Measurements from ENCODE around the gene DPP6. TPM values are rescaled to one million over a fixed set of nuclear protein-coding genes. Genes with fewer than 3 reads are reported as not detected.
"Not testable (repeated sequence)": the region's sequence is repeated elsewhere in the genome, so short reads cannot be mapped to it uniquely, and the experiment has no call there.

DPP6 gene
- total RNA-seq, 4 donors from 2014 or later: 0.38 TPM; not detected in 2

GRCh38 chr7:154052530-154053252, 493 bp downstream of the DPP6 start:
- WGBS, 2 donors: 2 to 6% methylated on average over 18 to 26 of the region's 83 CpGs
- H3K9me3 ChIP-seq; H3K36me3 ChIP-seq; H3K27ac ChIP-seq; H3K4me1 ChIP-seq; DNase-seq; H3K4me3 ChIP-seq; intact Hi-C loops (cut with DNase I): not testable (repeated sequence)
- peaks cover 0 to 29% (median 0%) of the 10 kb centered on the region in 4 donors for H3K27me3 ChIP-seq

DNA sequence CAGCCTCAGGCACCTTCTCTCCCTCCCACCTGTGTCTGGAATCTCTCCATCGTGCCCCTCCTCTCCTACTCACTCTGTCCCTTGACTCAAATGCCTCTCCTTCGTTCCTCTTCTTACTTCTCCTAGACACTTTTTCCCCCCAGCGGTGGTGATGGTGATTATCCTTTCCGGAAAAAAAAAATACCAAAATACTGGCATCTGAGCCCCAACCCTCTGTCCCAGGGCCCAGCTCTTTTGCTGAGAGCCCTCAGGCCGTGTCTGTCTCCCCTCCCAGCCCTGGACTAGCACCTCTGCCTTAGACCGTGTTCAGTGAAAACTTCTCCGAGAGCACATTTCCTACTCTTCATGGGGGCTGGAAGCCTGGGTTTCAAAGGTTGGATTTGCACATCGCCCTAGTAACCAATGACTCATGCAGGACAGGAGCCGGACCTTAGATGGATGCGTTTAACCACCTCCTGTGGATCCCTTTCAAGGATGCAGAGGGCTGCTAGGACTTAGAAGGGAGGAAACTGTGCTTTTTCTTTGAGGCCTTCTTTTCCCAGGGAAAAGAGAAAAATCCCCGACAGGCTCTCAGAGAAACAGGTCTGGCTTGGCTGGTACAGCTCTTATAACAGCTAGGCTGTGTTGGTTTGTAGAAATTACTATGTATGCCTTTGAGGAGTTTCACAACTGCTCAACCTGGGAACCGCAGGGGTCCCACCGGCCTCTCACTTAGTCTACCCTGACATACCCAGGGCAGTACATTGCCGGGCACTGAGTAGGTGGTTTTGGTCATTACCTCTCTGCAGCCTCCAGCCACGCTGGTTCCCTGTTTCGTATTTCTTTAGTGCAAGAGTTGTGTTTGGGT, 1.5 kb downstream of the DPP6 start:
- intact Hi-C loops (cut with DNase I); H3K4me1 ChIP-seq; DNase-seq; H3K27ac ChIP-seq; H3K36me3 ChIP-seq; H3K9me3 ChIP-seq; H3K4me3 ChIP-seq: not testable (repeated sequence)
- H3K27me3 ChIP-seq: peaks cover 0 to 29% (median 0%) of the 10 kb centered on the region in 4 donors
- 31 to 60% methylated on average over 1 to 9 of the region's 16 CpGs for WGBS, 2 donors

DNA sequence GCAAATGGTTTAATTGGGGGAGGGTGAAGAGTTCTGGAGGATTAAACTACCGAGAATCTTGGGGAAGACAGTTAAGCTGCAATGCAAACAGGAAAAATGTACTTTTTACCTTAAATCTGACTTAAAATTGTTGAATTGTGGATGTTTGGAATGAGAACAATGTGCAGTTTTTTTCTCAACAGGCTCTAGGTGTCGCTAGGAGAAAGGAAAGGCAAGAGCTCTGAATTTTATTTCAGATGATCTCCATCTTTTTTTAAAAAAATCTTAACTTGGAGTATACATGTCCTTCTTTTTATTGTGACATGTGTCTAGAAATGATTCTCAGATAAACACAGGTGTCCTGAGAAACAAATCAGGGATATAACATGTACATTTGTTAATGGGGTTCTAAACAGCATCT, 2.5 kb downstream of the DPP6 start:
- H3K27me3 ChIP-seq: peaks cover 0 to 29% (median 0%) of the 10 kb centered on the region in 4 donors
- H3K4me1 ChIP-seq; intact Hi-C loops (cut with DNase I); H3K27ac ChIP-seq; H3K9me3 ChIP-seq; H3K36me3 ChIP-seq; H3K4me3 ChIP-seq; DNase-seq: not testable (repeated sequence)
- 7 to 13% methylated on average over 1 of the region's 2 CpGs for WGBS, 2 donors

GRCh38 chr7:154055491-154056106, 3.4 kb downstream of the DPP6 start:
- H3K9me3 ChIP-seq; H3K36me3 ChIP-seq; H3K4me1 ChIP-seq; intact Hi-C loops (cut with DNase I); DNase-seq; H3K27ac ChIP-seq; H3K4me3 ChIP-seq: not testable (repeated sequence)
- 0 to 14% methylated on average over 6 to 7 of the region's 9 CpGs for WGBS, 2 donors
- peaks cover 0 to 29% (median 0%) of the 10 kb centered on the region in 4 donors for H3K27me3 ChIP-seq

DNA sequence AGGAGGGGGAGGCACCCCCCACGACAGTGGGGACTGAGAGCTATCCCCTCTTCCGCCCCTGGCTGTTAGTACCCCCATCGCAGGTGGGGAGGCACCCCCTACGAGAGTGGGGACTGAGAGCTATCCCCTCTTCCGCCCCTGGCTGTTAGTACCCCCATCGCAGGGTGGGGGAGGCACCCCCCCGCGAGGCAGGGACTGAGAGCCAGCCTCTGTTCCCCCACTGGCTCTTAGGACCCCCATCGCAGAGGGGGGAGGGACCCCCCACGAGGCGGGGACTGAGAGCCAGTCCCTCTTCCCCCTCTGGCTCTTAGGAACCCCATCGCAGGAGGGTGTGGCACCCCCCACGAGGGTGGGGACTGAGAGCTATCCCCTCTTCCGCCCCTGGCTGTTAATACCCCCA, 6.6 kb downstream of the DPP6 start:
- WGBS, 2 donors: no CpG with 5 or more reads among the region's 14 CpGs
- DNase-seq; H3K4me3 ChIP-seq; H3K4me1 ChIP-seq; H3K27me3 ChIP-seq; intact Hi-C loops (cut with DNase I); H3K9me3 ChIP-seq; H3K27ac ChIP-seq; H3K36me3 ChIP-seq: not testable (repeated sequence)

DNA sequence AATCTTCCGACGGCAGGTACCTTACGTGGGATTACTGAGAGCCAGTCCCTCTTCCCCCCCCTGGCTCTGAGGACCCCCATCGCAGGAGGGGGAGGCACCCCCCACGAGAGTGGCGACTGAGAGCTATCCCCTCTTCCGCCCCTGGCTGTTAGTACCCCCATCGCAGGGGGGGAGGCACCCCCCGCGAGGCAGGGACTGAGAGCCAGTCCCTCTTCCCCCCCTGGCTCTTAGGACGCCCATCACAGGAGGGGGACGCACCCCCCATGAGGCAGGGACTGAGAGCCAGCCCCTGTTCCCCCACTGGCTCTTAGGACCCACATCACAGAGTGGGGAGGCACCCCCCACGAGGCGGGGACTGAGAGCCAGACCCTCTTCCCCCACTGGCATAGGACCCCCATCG, 8.4 kb downstream of the DPP6 start:
- H3K36me3 ChIP-seq; intact Hi-C loops (cut with DNase I); H3K4me3 ChIP-seq; H3K9me3 ChIP-seq; DNase-seq; H3K27ac ChIP-seq; H3K27me3 ChIP-seq; H3K4me1 ChIP-seq: not testable (repeated sequence)
- 80% methylated on average over 1 of the region's 15 CpGs for whole genome bisulfite sequencing, 2 donors

- H3K27ac ChIP-seq; H3K4me3 ChIP-seq; H3K9me3 ChIP-seq; DNase-seq; H3K36me3 ChIP-seq; H3K27me3 ChIP-seq; intact Hi-C loops (cut with DNase I); H3K4me1 ChIP-seq: not testable (repeated sequence)
- TF ChIP-seq, protein P1, sequence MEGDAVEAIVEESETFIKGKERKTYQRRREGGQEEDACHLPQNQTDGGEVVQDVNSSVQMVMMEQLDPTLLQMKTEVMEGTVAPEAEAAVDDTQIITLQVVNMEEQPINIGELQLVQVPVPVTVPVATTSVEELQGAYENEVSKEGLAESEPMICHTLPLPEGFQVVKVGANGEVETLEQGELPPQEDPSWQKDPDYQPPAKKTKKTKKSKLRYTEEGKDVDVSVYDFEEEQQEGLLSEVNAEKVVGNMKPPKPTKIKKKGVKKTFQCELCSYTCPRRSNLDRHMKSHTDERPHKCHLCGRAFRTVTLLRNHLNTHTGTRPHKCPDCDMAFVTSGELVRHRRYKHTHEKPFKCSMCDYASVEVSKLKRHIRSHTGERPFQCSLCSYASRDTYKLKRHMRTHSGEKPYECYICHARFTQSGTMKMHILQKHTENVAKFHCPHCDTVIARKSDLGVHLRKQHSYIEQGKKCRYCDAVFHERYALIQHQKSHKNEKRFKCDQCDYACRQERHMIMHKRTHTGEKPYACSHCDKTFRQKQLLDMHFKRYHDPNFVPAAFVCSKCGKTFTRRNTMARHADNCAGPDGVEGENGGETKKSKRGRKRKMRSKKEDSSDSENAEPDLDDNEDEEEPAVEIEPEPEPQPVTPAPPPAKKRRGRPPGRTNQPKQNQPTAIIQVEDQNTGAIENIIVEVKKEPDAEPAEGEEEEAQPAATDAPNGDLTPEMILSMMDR (IDR thresholded peaks at IDR 0.05): peak in 2 of 6 experiments; percentile 7 to 35
- 5 to 14% methylated on average over 4 of the region's 4 CpGs for whole genome bisulfite sequencing, 2 donors
Measured at GRCh38 chr7:154071833-154072232, 19.6 kb downstream of the DPP6 start.

GRCh38 chr7:154072395-154073181, 20.4 kb downstream of the DPP6 start:
- 68 to 73% methylated on average over 3 to 8 of the region's 15 CpGs for WGBS, 2 donors
- H3K36me3 ChIP-seq; H3K9me3 ChIP-seq; intact Hi-C loops (cut with DNase I); DNase-seq; H3K4me3 ChIP-seq; H3K27me3 ChIP-seq; H3K27ac ChIP-seq; H3K4me1 ChIP-seq: not testable (repeated sequence)

- DNase-seq; H3K4me1 ChIP-seq; H3K36me3 ChIP-seq; H3K27ac ChIP-seq; H3K9me3 ChIP-seq; H3K4me3 ChIP-seq; intact Hi-C loops (cut with DNase I); H3K27me3 ChIP-seq: not testable (repeated sequence)
- 62 to 65% methylated on average over 2 of the region's 2 CpGs for WGBS, 2 donors
Measured at GRCh38 chr7:154078523-154078922, 26.3 kb downstream of the DPP6 start.

- 69 to 72% methylated on average over 3 of the region's 3 CpGs for WGBS, 2 donors
- H3K36me3 ChIP-seq; H3K27ac ChIP-seq; DNase-seq; intact Hi-C loops (cut with DNase I); H3K27me3 ChIP-seq; H3K4me1 ChIP-seq; H3K9me3 ChIP-seq; H3K4me3 ChIP-seq: not testable (repeated sequence)
Measured at GRCh38 chr7:154080249-154080648, 28.1 kb downstream of the DPP6 start.

DNA sequence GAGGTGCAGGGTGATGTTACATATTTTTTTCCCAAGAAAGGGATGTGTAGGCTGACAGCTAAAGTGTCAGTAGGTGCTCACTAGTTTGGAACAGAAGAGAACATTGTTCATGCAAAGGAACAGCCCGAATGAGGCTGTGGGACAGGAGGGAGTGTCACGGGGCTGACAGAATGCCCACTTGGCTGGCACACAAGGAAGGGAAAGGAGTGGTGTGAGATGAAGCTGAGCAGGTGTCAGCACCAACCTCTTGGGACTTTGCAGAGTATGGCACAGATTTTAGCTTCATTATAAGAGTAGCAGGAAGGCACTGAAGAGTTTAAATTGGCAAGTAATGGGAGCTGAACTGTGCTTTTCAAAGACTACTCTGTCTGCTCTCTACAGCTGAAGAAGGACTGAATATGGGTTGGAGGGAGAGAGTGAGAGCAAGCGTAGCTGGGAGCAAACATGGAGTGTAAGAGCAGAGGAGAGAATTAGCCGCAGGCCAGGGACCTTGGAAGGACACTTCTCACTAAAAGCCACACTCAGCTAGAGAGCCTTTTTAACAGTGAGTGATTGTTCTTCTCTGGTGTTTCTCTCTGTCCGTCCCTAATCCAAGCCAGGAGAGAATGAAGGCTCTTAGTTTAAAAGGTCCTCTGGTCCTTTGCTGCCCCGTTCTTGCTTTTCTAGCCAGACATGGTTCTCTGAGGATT, 35.0 kb downstream of the DPP6 start:
- intact Hi-C loops (cut with DNase I); H3K4me1 ChIP-seq; H3K9me3 ChIP-seq; H3K27me3 ChIP-seq; H3K4me3 ChIP-seq; H3K27ac ChIP-seq; H3K36me3 ChIP-seq; DNase-seq: not testable (repeated sequence)
- 67 to 73% methylated on average over 4 to 5 of the region's 6 CpGs for WGBS, 2 donors
